Measurements from ENCODE around the gene TNIP2.

TNIP2 gene

DNA sequence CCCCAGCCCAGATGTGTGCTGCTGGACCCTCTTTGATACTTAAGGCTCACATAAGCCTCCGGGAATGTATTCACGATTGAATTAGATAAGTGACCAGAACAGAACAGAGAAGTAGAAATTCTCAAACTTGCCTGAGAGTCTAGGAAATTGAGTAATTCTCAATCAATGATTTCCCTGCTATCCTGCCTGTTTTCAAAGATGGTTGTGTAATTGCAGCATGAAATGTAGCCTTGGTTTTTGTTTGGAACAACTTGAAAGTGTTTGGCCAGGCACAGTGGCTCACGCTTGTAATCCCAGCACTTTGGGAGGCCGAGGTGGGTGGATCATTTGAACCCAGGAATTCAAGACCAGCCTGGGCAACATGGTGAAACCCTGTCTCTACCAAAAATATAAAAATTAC is 41.2 kb downstream of the TNIP2 start:
- DNase-seq = no peak

DNA sequence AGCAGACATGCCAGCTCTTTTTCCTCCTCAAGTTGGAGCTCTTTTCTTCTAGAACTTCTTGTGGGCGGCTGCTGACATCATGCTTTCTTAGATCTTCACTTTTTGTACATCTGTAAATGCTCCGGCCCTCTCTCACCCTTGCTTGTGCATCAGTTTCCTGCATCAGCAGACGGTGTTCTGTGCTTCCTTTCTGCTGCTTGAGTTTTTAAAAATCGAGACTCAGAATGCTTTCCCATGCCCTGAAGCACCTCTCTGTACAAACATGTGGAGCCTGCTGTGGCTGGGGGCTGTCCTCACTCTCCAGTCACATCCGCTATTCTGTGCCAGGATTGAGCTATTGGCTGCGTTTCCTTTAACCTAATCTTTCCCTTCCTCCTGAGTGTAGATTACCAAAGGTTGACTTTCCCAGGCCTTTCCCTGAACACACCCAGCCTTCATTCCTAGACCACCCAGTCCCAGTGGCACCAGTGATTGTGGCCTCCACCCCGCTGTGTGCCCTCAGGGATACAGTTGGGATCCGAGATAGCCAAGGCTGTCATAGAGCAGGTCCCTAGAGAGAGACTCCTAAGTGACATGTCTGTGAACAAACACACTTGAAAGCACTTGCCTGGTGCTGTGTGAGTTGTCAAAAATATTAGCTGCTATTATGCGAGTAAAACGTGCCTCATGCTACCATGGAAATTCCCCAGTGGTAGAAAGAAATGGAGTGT is 41.9 kb downstream of the TNIP2 start:
- DNase-seq = no peak

DNA sequence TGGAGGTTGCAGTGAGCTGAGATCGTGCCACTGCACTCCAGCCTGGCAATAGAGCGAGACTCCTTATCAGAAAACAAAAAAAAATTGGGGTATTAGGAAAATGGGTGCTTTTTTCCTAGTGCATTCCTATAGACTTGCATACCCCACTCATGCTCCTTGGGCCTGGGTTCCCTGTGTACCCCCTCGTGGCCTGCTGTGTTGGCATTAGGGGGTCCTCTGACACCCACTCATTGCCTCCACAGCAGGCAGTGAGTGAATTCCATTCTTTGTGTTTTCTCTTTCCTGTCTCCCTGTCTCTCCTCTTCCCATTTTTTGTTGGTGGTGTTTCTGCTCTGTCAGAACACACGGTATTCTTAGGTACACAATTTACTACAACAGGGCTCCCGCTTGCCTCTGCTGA is 42.8 kb downstream of the TNIP2 start:
- DNase-seq = no peak

- peak; percentile 0 for DNase-seq
These were observed 43.8 kb downstream of the TNIP2 start for GRCh38 chr4:2712261-2712842.

DNA sequence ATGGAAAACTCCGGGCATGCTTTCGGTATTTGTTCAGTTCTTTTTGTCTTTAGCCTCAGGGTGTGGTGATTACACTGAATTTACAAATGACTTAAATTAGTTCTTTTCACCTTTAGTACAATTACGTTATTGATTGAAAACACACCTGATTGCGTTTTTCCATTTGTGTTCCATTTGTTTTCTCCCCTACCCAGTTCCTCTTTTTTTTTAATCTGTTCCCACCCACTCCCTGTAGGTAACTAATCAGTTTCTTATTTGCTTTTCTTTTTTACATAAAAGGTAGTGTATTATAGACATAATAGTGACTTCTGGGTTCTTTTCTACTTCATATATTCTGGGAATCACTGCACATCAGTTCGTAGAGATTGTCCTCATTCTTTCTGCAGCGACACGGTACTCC is 53.4 kb downstream of the TNIP2 start:
- DNase-seq = no peak

- no peak for DNase-seq
These were observed 53.8 kb downstream of the TNIP2 start for GRCh38 chr4:2702361-2702760.

GRCh38 chr4:2700031-2700430 is 56.1 kb downstream of the TNIP2 start:
- no peak for DNase-seq

DNA sequence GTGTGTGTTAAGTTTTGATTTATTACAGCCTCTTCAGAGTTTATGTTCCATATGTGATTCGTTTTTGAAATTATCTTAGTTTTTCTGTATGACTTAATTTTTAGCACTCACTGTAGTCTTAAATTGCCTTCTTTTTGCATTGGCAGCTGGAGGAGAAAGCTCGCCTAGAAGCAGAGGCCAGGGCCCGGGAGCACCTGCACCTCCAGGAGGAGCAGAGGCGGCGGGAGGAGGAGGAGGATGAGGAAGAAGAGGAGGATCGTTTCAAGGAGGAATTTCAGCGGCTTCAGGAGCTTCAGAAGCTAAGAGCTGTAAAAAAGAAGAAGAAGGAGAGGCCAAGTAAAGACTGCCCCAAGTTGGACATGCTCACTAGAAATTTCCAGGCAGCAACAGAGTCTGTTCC is 56.6 kb downstream of the TNIP2 start:
- no peak for DNase-seq

DNA sequence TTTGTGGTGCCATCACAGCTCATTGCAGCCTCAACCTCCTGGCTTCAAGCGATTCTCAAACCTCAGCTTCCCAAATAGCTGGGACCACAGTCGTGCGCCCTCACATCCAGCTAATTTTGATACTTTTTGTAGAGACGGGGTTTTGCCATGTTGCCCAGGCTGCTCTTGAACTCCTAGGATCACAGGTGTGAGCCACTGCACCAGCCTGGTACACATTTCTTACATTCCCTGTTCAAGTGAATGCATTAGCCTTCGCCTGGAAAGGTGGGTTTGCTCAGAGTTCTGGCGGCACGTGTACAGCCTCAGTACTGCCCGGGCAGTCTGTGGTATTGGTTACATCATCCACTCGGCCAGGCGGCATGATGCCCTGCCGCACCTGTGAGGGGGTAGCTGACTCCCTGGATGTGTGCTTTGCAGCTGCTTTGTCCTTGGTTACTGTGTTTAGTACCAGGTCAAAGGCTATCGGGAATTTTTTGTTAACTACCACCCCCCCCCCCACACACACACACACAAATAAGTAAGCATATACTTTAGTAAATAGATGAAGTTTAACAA is 57.1 kb downstream of the TNIP2 start:
- no peak for DNase-seq

GRCh38 chr4:2698504-2698903 is 57.6 kb downstream of the TNIP2 start:
- no peak for DNase-seq

GRCh38 chr4:2697995-2698414 is 58.1 kb downstream of the TNIP2 start:
- DNase-seq = no peak

DNA sequence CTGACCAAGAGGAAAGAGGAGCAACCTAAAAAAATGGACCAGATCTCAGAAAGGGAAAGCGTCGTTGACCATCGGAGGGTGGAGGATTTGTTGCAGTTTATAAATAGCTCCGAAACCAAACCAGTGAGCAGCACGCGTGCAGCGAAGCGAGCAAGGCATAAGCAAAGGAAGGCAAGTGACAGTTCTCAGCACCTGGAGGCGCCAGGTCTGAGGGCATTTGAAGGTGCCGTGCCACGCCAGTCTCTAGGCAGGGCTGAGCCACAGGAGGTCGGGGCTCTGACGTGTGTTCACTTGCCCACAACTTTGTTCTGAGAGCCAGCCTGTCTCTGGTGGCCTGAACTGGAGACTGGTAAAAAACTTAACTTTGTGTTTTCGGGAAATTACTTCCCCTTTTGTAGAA is 59.7 kb downstream of the TNIP2 start:
- no peak for DNase-seq

DNA sequence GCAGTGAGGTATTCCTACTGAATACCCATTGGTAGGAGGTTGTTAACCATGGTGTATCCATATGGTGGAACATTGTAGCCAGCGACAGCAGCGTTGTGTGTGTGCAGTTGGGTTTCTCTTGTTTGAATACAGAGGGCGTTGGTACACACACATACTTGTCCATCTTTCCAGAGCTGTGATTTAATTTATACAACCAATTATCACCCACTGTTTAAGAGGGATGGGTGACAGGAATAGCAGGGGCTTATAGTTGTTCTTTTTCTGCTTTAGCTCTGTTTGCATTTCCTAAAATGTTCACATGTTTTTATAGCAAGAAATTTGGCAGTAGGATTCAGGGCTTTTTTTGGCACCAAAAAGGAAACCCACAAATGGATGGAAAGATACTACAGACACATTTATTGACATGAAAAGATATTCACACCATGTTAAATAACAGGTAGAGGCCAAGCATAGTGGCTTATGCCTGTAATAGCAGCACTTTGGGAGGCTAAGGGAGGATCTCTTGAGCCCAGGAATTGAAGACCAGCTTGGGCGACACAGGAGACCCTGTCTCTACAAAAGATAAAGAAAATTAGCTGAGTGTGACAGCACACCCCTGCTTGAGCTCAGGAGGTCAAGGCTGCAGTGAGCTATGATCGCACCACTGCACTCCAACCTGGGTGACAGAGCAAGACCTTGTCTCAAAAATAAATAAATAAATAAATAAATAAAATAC is 60.6 kb downstream of the TNIP2 start:
- no peak for DNase-seq

DNA sequence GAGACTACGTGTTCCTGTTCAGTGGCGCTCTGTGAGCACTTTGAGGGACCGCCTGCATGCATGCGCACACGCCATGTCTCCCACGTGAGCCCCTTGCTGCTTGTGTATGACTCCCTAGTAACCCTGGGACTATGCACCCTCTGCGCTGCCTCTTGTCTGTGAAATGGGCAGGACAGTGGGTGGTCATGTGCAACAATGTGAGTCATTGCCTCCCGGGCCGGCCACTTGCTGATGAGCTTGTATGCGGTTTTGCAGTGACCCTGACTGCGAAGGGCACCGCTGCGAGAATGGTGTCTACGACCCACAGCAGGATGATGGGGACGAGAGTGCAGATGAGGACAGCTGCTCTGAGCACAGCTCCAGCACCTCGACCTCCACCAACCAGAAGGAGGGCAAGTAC is 61.4 kb downstream of the TNIP2 start:
- DNase-seq = no peak

DNA sequence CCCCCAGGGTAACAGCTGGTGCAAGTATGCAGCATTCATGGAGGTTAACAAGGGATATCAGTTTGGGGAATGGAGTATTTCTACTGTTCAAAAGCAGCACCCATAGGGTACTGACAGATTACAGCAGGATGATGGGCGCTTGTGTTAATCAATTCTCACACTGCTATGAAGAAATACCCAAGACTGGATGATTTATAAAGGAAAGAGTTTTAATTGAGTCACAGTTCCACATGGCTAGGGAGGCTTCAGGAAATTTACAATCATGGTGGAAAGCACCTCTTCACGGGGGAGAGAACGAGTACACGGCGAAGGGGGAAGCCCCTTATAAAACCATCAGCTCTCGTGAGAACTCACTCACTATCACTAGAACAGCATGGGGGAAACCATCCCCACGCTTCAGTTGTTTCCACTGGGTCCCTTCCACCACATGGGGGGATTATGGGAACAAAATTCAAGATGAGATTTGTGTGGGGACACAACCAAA is 64.1 kb downstream of the TNIP2 start:
- DNase-seq = no peak
